Left kidney (tissue), 1 donor: ENCODE measurements around the gene ALDH2. TPM values are rescaled to one million over a fixed set of nuclear protein-coding genes. Genes with fewer than 3 reads are reported as not detected.

Experiments
- polyA plus RNA-seq: library from polyadenylated mRNA; unstranded; fragments of 120-200 nt; gene quantifications from one replicate; pipeline ENCODE4 v1.2.1, GENCODE V29; 2013; ENCODE audit not compliant: insufficient read length

ALDH2 gene
- polyA plus RNA-seq, 1 donor: 91.9 TPM

Other genes with a start within 250 kb of the ALDH2 start
- 102 TPM for gene ATXN2, start 167.6 kb upstream of the ALDH2 start, polyA plus RNA-seq
- gene BRAP, start 81.0 kb upstream of the ALDH2 start, polyA plus RNA-seq: 20.8 TPM
- 54.7 TPM for gene ACAD10, start 80.9 kb upstream of the ALDH2 start, polyA plus RNA-seq
- 68.8 TPM for gene MAPKAPK5, start 75.3 kb downstream of the ALDH2 start, polyA plus RNA-seq
- gene TMEM116, start 246.2 kb downstream of the ALDH2 start, polyA plus RNA-seq: 35.7 TPM
- gene ERP29, start 246.5 kb downstream of the ALDH2 start, polyA plus RNA-seq: 151 TPM